Stimulated activated CD8-positive, alpha-beta memory T cell treated with anti-CD3 and anti-CD28 coated beads, Interleukin-4, amount 100 ng/mL, for 24 hours (primary cell): Measurements from ENCODE around the gene CDH12.
"Not testable (repeated sequence)": the region's sequence is repeated elsewhere in the genome, so short reads cannot be mapped to it uniquely, and the experiment has no call there.

ENCODE experiments used
- DNase-seq: peaks from one replicate; pipeline ENCODE4 v3.0.0-alpha.2; 2020; ENCODE audit warnings: low read depth

The CDH12 gene

GRCh38 chr5:22140418-22140817 is 712.7 kb downstream of the CDH12 start:
- not testable (repeated sequence) for DNase-seq

- not testable (repeated sequence) for DNase-seq
Measured at GRCh38 chr5:22139662-22140300, 713.4 kb downstream of the CDH12 start.

GRCh38 chr5:22111320-22111719 is 741.8 kb downstream of the CDH12 start:
- DNase-seq = no peak

GRCh38 chr5:22109315-22109714 is 743.8 kb downstream of the CDH12 start:
- DNase-seq = no peak

GRCh38 chr5:22108545-22108944 is 744.6 kb downstream of the CDH12 start:
- no peak for DNase-seq

- DNase-seq = no peak
Measured at GRCh38 chr5:22102823-22103359, 750.3 kb downstream of the CDH12 start.

- DNase-seq = no peak
Measured at GRCh38 chr5:22088517-22088916, 764.6 kb downstream of the CDH12 start.

GRCh38 chr5:22079566-22079965 is 773.6 kb downstream of the CDH12 start:
- DNase-seq = no peak

GRCh38 chr5:22079002-22079401 is 774.1 kb downstream of the CDH12 start:
- no peak for DNase-seq

- DNase-seq = no peak
Measured at GRCh38 chr5:22076586-22076985, 776.6 kb downstream of the CDH12 start.

- DNase-seq = no peak
Measured at GRCh38 chr5:22070186-22070728, 782.9 kb downstream of the CDH12 start.

GRCh38 chr5:22063717-22064116 is 789.4 kb downstream of the CDH12 start:
- no peak for DNase-seq

GRCh38 chr5:22058620-22059019 is 794.5 kb downstream of the CDH12 start:
- no peak for DNase-seq

- no peak for DNase-seq
Measured at GRCh38 chr5:22057012-22057411, 796.1 kb downstream of the CDH12 start.

- DNase-seq = no peak
Measured at GRCh38 chr5:22056601-22057000, 796.5 kb downstream of the CDH12 start.

- DNase-seq = no peak
Measured at GRCh38 chr5:22053195-22053594, 799.9 kb downstream of the CDH12 start.

GRCh38 chr5:22051881-22052280 is 801.3 kb downstream of the CDH12 start:
- DNase-seq = no peak

GRCh38 chr5:22050931-22051330 is 802.2 kb downstream of the CDH12 start:
- DNase-seq = no peak

GRCh38 chr5:22044229-22044628 is 808.9 kb downstream of the CDH12 start:
- DNase-seq = no peak

GRCh38 chr5:22036061-22036460 is 817.1 kb downstream of the CDH12 start:
- no peak for DNase-seq

- no peak for DNase-seq
Measured at GRCh38 chr5:22033066-22033465, 820.1 kb downstream of the CDH12 start.

GRCh38 chr5:22023784-22024183 is 829.4 kb downstream of the CDH12 start:
- no peak for DNase-seq

- DNase-seq = not testable (repeated sequence)
Measured at GRCh38 chr5:22012893-22013292, 840.3 kb downstream of the CDH12 start.

- not testable (repeated sequence) for DNase-seq
Measured at GRCh38 chr5:22010808-22011207, 842.3 kb downstream of the CDH12 start.
